HepG2 (cell line): ENCODE measurements around the gene PLCB4. TPM values are rescaled to one million over a fixed set of nuclear protein-coding genes. Genes with fewer than 3 reads are reported as not detected.

ENCODE experiments used
- ARHGAP35 ChIP-seq: sonication (generic); formaldehyde crosslinking; IDR thresholded peaks from 2 replicates; pipeline ENCODE4 v1.9.0; 2022; ENCODE audit warnings: mild to moderate bottlenecking, inconsistent platforms, moderate library complexity, missing genetic modification reagents, borderline replicate concordance
- CAMTA2 ChIP-seq: sonication (generic); formaldehyde crosslinking; IDR thresholded peaks from 2 replicates; pipeline ENCODE4 v1.4.0; 2020; ENCODE audit warnings: mild to moderate bottlenecking, missing genetic modification reagents, borderline replicate concordance
- CHCHD3 ChIP-seq: sonication (generic); formaldehyde crosslinking; IDR thresholded peaks from 2 replicates; pipeline ENCODE4 v1.8.0; 2022; ENCODE audit warnings: mild to moderate bottlenecking, missing genetic modification reagents, moderate library complexity
- HDAC2 ChIP-seq: sonication (generic); formaldehyde crosslinking; IDR thresholded peaks from 2 replicates; pipeline ENCODE4 v1.4.0; 2020; ENCODE audit warnings: missing genetic modification reagents
- KDM3A ChIP-seq: IDR thresholded peaks from 2 replicates; pipeline ENCODE4 v1.6.1; 2018; ENCODE audit warnings: low read depth, missing compliant biosample characterization
- MZF1 ChIP-seq: sonication (generic); formaldehyde crosslinking; IDR thresholded peaks from 2 replicates; pipeline ENCODE4 v1.8.1; 2023; ENCODE audit warnings: mild to moderate bottlenecking, missing genetic modification reagents, borderline replicate concordance
- NR3C1 ChIP-seq: sonication (generic); formaldehyde crosslinking; IDR thresholded peaks from 2 replicates; pipeline ENCODE4 v1.4.0; 2020; ENCODE audit warnings: missing genetic modification reagents
- REPIN1 ChIP-seq: sonication (generic); formaldehyde crosslinking; IDR thresholded peaks from 2 replicates; pipeline ENCODE4 v1.8.0; 2022; ENCODE audit warnings: missing genetic modification reagents, low read depth, mild to moderate bottlenecking, borderline replicate concordance
- RORA ChIP-seq: sonication (generic); formaldehyde crosslinking; IDR thresholded peaks from 2 replicates; pipeline ENCODE4 v1.5.0; 2020; ENCODE audit warnings: mild to moderate bottlenecking, missing genetic modification reagents, moderate library complexity
- SP1 ChIP-seq, 2 experiments: fragments of 450-650 bp in 1 of 2; sonication (generic) in 1 of 2; formaldehyde crosslinking in 1 of 2; IDR thresholded peaks; 2 replicates each; pipeline versions ENCODE4 v1.4.0 to v1.6.1; 2016 to 2020; ENCODE audit warnings: missing genetic modification reagents in 1 of 2
- U2AF1 ChIP-seq: fragments of 200-400 bp; formaldehyde crosslinking; optimal IDR thresholded peaks from 2 replicates; pipeline ENCODE3; 2017; ENCODE audit warnings: mild to moderate bottlenecking, low read depth, low read length
- ZNF30 ChIP-seq: sonication (generic); formaldehyde crosslinking; IDR thresholded peaks from 2 replicates; pipeline ENCODE4 v1.5.0; 2020; ENCODE audit warnings: mild to moderate bottlenecking, missing genetic modification reagents
- ZNF552 ChIP-seq: sonication (generic); formaldehyde crosslinking; IDR thresholded peaks from 2 replicates; pipeline ENCODE4 v1.9.0; 2022; ENCODE audit warnings: missing genetic modification reagents, mild to moderate bottlenecking, borderline replicate concordance
- ZNF556 ChIP-seq: sonication (generic); formaldehyde crosslinking; IDR thresholded peaks from 2 replicates; pipeline ENCODE4 v1.4.0; 2020; ENCODE audit warnings: mild to moderate bottlenecking, missing genetic modification reagents, borderline replicate concordance
- polyA plus RNA-seq, 8 experiments: library from polyadenylated mRNA; depleted of rRNA in 3 of 8; stranded (reverse) in 7 of 8; unstranded in 1 of 8; fragments of >200 nt; fragmentation: Illumina TruSeq in 4 of 8; extraction: Trizol in 4 of 8; gene quantifications; 2 replicates each; pipeline versions ENCODE4 v1.2.1 to v1.2.3, GENCODE V29; 2011 to 2016; ENCODE audit warnings: low read depth in 4 of 8, missing spikeins in 1 of 8, mixed read lengths in 1 of 8; ENCODE audit not compliant: insufficient read depth in 1 of 8
- total RNA-seq, 5 experiments: library from RNA; depleted of rRNA; stranded (reverse); fragments of >200 nt; fragmentation: Illumina TruSeq; extraction: Trizol; gene quantifications; 2 replicates each; pipeline ENCODE4 v1.2.3, GENCODE V29; 2016; ENCODE audit warnings: low read depth in 1 of 5
- TF ChIP-seq, protein P1 (sequence below): sonication (generic); formaldehyde crosslinking; IDR thresholded peaks from 2 replicates; pipeline ENCODE4 v1.4.0; 2020; ENCODE audit warnings: missing genetic modification reagents, borderline replicate concordance
- TF ChIP-seq, protein P2 (sequence below): sonication (generic); formaldehyde crosslinking; IDR thresholded peaks from 2 replicates; pipeline ENCODE4 v1.5.1; 2020; ENCODE audit warnings: mild to moderate bottlenecking, missing genetic modification reagents, moderate library complexity
- TF ChIP-seq, protein P3 (sequence below), 2 experiments: sonication (generic) in 1 of 2; formaldehyde crosslinking in 1 of 2; IDR thresholded peaks; 2 replicates each; pipeline versions ENCODE4 v1.5.1 to v1.6.1; 2011 to 2020; ENCODE audit warnings: borderline replicate concordance in 1 of 2, low read depth in 1 of 2, low read length in 1 of 2, mild to moderate bottlenecking in 1 of 2, missing genetic modification reagents in 1 of 2, moderate library complexity in 1 of 2
- TF ChIP-seq, protein P4 (sequence below): IDR thresholded peaks from 2 replicates; pipeline ENCODE4 v1.6.1; 2016; ENCODE audit warnings: missing biosample characterization, missing genetic modification reagents, low read depth

PLCB4 gene
- total and polyA plus RNA-seq, 2 of the 13 experiments (the other 11 are each of a cell fraction or from before 2014, with no cell fraction given), result 0.01 TPM; not detected in 1

DNA sequence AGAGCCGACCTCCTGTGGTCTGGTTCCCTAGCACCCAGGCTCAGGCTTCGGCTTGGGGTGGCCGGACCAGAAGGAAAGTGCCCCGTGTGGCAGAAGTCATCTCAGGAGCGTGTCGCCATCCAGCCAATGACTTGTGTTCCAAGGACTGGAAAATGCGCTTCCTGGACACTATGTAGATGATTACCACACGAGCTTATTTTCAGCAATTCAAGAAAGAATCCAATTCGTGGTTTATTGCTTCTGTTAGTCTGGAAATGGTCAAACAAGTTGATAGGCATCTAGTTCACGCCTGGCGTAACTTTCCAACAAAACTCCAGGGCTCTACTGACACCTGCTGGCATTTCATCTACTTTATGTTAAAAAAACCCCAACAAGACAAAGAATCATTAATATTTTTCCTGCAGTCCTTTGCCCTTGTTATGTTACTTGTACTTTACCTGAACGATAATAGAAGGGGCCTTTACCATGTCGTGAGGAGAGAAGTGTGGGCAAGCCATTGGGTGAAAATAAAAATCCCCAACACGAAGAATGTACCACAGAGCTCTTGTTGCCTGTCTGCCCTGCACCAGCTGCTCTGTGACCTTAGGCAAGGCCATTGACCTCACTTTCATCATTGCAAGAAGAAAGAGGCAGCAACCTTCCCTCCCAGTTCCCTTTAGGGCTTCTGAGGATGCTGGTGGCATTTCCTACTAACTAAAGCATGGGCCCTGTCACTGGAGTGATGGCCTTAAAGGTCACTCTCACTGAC, 290.8 kb downstream of the PLCB4 start (continued):
- TF ChIP-seq, protein P1, sequence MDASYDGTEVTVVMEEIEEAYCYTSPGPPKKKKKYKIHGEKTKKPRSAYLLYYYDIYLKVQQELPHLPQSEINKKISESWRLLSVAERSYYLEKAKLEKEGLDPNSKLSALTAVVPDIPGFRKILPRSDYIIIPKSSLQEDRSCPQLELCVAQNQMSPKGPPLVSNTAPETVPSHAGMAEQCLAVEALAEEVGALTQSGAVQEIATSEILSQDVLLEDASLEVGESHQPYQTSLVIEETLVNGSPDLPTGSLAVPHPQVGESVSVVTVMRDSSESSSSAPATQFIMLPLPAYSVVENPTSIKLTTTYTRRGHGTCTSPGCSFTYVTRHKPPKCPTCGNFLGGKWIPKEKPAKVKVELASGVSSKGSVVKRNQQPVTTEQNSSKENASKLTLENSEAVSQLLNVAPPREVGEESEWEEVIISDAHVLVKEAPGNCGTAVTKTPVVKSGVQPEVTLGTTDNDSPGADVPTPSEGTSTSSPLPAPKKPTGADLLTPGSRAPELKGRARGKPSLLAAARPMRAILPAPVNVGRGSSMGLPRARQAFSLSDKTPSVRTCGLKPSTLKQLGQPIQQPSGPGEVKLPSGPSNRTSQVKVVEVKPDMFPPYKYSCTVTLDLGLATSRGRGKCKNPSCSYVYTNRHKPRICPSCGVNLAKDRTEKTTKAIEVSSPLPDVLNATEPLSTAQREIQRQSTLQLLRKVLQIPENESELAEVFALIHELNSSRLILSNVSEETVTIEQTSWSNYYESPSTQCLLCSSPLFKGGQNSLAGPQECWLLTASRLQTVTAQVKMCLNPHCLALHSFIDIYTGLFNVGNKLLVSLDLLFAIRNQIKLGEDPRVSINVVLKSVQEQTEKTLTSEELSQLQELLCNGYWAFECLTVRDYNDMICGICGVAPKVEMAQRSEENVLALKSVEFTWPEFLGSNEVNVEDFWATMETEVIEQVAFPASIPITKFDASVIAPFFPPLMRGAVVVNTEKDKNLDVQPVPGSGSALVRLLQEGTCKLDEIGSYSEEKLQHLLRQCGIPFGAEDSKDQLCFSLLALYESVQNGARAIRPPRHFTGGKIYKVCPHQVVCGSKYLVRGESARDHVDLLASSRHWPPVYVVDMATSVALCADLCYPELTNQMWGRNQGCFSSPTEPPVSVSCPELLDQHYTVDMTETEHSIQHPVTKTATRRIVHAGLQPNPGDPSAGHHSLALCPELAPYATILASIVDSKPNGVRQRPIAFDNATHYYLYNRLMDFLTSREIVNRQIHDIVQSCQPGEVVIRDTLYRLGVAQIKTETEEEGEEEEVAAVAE (CRISPR knock-in tag), result 0 out of 2 replicates have a peak, but pooled peaks have one; percentile 48
- TF ChIP-seq CAMTA2 (CRISPR knock-in tag), result no peak
- no peak for TF ChIP-seq CHCHD3 (CRISPR knock-in tag)
- no peak for TF ChIP-seq MZF1 (CRISPR knock-in tag)
- no peak for TF ChIP-seq RORA (CRISPR knock-in tag)
- no peak for TF ChIP-seq KDM3A (CRISPR knock-in tag)
- no peak for TF ChIP-seq NR3C1
- no peak for TF ChIP-seq ZNF556
- TF ChIP-seq ZNF30 (CRISPR knock-in tag), result no peak
- no peak for TF ChIP-seq REPIN1 (CRISPR knock-in tag)
- no peak for TF ChIP-seq SP1 (IDR thresholded peaks at IDR 0.05)
- TF ChIP-seq SP1 (CRISPR knock-in tag; IDR thresholded peaks at IDR 0.05), result 0 out of 2 replicates have a peak, but pooled peaks have one; percentile 13
- TF ChIP-seq, protein P2, sequence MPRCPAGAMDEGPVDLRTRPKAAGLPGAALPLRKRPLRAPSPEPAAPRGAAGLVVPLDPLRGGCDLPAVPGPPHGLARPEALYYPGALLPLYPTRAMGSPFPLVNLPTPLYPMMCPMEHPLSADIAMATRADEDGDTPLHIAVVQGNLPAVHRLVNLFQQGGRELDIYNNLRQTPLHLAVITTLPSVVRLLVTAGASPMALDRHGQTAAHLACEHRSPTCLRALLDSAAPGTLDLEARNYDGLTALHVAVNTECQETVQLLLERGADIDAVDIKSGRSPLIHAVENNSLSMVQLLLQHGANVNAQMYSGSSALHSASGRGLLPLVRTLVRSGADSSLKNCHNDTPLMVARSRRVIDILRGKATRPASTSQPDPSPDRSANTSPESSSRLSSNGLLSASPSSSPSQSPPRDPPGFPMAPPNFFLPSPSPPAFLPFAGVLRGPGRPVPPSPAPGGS, result no peak
- TF ChIP-seq ARHGAP35, result no peak
- TF ChIP-seq, protein P3, sequence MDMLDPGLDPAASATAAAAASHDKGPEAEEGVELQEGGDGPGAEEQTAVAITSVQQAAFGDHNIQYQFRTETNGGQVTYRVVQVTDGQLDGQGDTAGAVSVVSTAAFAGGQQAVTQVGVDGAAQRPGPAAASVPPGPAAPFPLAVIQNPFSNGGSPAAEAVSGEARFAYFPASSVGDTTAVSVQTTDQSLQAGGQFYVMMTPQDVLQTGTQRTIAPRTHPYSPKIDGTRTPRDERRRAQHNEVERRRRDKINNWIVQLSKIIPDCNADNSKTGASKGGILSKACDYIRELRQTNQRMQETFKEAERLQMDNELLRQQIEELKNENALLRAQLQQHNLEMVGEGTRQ (IDR thresholded peaks at IDR 0.05; ENCODE audit: low read depth, low read length), result no peak
- TF ChIP-seq, protein P3 (CRISPR knock-in tag; IDR thresholded peaks at IDR 0.05; ENCODE audit: borderline replicate concordance), result no peak
- TF ChIP-seq U2AF1, result no peak
- 0 out of 2 replicates have a peak, but pooled peaks have one; percentile 16 for TF ChIP-seq HDAC2 (CRISPR knock-in tag)
- no peak for TF ChIP-seq ZNF552 (CRISPR knock-in tag)
- TF ChIP-seq, protein P4, sequence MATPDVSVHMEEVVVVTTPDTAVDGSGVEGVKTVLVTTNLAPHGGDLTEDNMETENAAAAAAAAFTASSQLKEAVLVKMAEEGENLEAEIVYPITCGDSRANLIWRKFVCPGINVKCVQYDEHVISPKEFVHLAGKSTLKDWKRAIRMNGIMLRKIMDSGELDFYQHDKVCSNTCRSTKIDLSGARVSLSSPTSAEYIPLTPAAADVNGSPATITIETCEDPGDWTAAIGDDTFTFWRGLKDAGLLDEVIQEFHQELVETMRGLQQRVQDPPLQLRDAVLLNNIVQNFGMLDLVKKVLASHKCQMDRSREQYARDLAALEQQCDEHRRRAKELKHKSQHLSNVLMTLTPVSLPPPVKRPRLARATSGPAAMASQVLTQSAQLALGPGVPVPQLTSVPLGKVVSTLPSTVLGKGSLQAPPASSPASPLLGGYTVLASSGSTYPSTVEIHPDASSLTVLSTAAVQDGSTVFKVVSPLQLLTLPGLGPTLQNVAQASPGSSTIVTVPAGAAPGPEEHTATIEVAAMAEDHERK (CRISPR knock-in tag), result no peak
